ENCODE results near the gene PHC1. TPM values are rescaled to one million over a fixed set of nuclear protein-coding genes. Genes with fewer than 3 reads are reported as not detected.

PHC1 gene
- total RNA-seq, 2 experiments from 2014 or later = 33.6 to 52.2 TPM

GRCh38 chr12:8906266-8907180, 7.8 kb upstream of the PHC1 start:
- Histone ChIP-seq H3K4me3 (ENCODE audit: low read depth, low read length, poor library complexity, severe bottlenecking) (no peak overlapping the region), H4K20me1 (ENCODE audit: insufficient read depth, low read length) (no peaks in the 10 kb centered on the region), H3K9me2 (ENCODE audit: insufficient read depth, low read length) (no peaks in the 10 kb centered on the region), H3K27ac (ENCODE audit: low read depth, low read length, poor library complexity, severe bottlenecking) (no peak overlapping the region), H3K9me3 (ENCODE audit: low read length) (no peaks in the 10 kb centered on the region), H3K4me1 (ENCODE audit: insufficient read depth, low read length, poor library complexity, severe bottlenecking) (peaks cover 16% of the 10 kb centered on the region), H2AFZ (ENCODE audit: low read length) (peak overlapping the region; percentile 68; the same call in 1 of the 2 replicates), H3K4me2 (ENCODE audit: low read length) (no peak overlapping the region), H3K36me3 (ENCODE audit: insufficient read depth, low read length) (no peaks in the 10 kb centered on the region), H3K79me2 (ENCODE audit: insufficient read depth, low read depth, low read length) (no peaks in the 10 kb centered on the region)
- DNase-seq (ENCODE audit: low spot score) = no peak
- ChIA-PET CTCF (ENCODE audit: unreplicated experiment) (no interaction called here), POLR2A (interaction anchor here (1.2 kb wide), 1 partner anchor 143 kb away, joined by 3 read pairs; no protein-coding TSS in a partner anchor)
- no TSS peak for BruUV-seq (replicated peaks)
- intact Hi-C loops (cut with micrococcal nuclease; ENCODE audit: unreplicated experiment) = no loop called here
- TF ChIP-seq CTCF (conservative IDR thresholded peaks at IDR 0.05; ENCODE audit: low read length) (no peak), EZH2phosphoT487 (IDR thresholded peaks at IDR 0.05; ENCODE audit: borderline replicate concordance, low read depth, low read length) (no peak)

- no peaks in the 10 kb centered on the region for H3K9me2 ChIP-seq (ENCODE audit: insufficient read depth, low read length)
- intact Hi-C loops (cut with micrococcal nuclease; ENCODE audit: unreplicated experiment) = no loop called here
- peak overlapping the region; percentile 68; the same call in 1 of the 2 replicates for H2AFZ ChIP-seq (ENCODE audit: low read length)
- no peaks in the 10 kb centered on the region for H3K9me3 ChIP-seq (ENCODE audit: low read length)
- no peak for TF ChIP-seq EZH2phosphoT487 (IDR thresholded peaks at IDR 0.05; ENCODE audit: borderline replicate concordance, low read depth, low read length)
- TF ChIP-seq CTCF (conservative IDR thresholded peaks at IDR 0.05; ENCODE audit: low read length) = no peak
- DNase-seq (ENCODE audit: low spot score) = no peak
- H3K79me2 ChIP-seq (ENCODE audit: insufficient read depth, low read depth, low read length) = no peaks in the 10 kb centered on the region
- H4K20me1 ChIP-seq (ENCODE audit: insufficient read depth, low read length) = no peaks in the 10 kb centered on the region
- H3K4me2 ChIP-seq (ENCODE audit: low read length) = no peak overlapping the region
- CTCF ChIA-PET (ENCODE audit: unreplicated experiment) = no interaction called here
- POLR2A ChIA-PET = interaction anchor here (1.2 kb wide), 1 partner anchor 142 kb away, joined by 3 read pairs; no protein-coding TSS in a partner anchor
- H3K27ac ChIP-seq (ENCODE audit: low read depth, low read length, poor library complexity, severe bottlenecking) = no peak overlapping the region
- peaks cover 21% of the 10 kb centered on the region for H3K4me1 ChIP-seq (ENCODE audit: insufficient read depth, low read length, poor library complexity, severe bottlenecking)
- BruUV-seq (replicated peaks) = no TSS peak
- H3K36me3 ChIP-seq (ENCODE audit: insufficient read depth, low read length) = no peaks in the 10 kb centered on the region
- H3K4me3 ChIP-seq (ENCODE audit: low read depth, low read length, poor library complexity, severe bottlenecking) = no peak overlapping the region
These were observed 6.8 kb upstream of the PHC1 start for GRCh38 chr12:8907513-8907912.

GRCh38 chr12:8909752-8910151, 4.6 kb upstream of the PHC1 start:
- Histone ChIP-seq H3K4me2 (ENCODE audit: low read length) (no peak overlapping the region), H2AFZ (ENCODE audit: low read length) (no peak overlapping the region), H3K27ac (ENCODE audit: low read depth, low read length, poor library complexity, severe bottlenecking) (no peak overlapping the region), H4K20me1 (ENCODE audit: insufficient read depth, low read length) (no peaks in the 10 kb centered on the region), H3K9me2 (ENCODE audit: insufficient read depth, low read length) (no peaks in the 10 kb centered on the region), H3K9me3 (ENCODE audit: low read length) (no peaks in the 10 kb centered on the region), H3K4me1 (ENCODE audit: insufficient read depth, low read length, poor library complexity, severe bottlenecking) (peaks cover 31% of the 10 kb centered on the region), H3K79me2 (ENCODE audit: insufficient read depth, low read depth, low read length) (peaks cover under 1% of the 10 kb centered on the region; the same call in 1 of the 2 replicates), H3K36me3 (ENCODE audit: insufficient read depth, low read length) (no peaks in the 10 kb centered on the region), H3K4me3 (ENCODE audit: low read depth, low read length, poor library complexity, severe bottlenecking) (no peak overlapping the region)
- CTCF ChIA-PET (ENCODE audit: unreplicated experiment) = interaction anchor here (1.1 kb wide), 1 partner anchor 20 kb away, joined by 3 read pairs; no protein-coding TSS in a partner anchor
- TF ChIP-seq CTCF (conservative IDR thresholded peaks at IDR 0.05; ENCODE audit: low read length) = no peak
- no peak for TF ChIP-seq EZH2phosphoT487 (IDR thresholded peaks at IDR 0.05; ENCODE audit: borderline replicate concordance, low read depth, low read length)
- DNase-seq (ENCODE audit: low spot score) = no peak
- intact Hi-C loops (cut with micrococcal nuclease; ENCODE audit: unreplicated experiment) = no loop called here
- BruUV-seq (replicated peaks) = no TSS peak
- POLR2A ChIA-PET = interaction anchor here (1.1 kb wide), 1 partner anchor 38 kb away, joined by 3 read pairs; no protein-coding TSS in a partner anchor
